ENCODE data around the gene ATP2B2. TPM values are rescaled to one million over a fixed set of nuclear protein-coding genes. Genes with fewer than 3 reads are reported as not detected.
A peak's percentile ranks its signal among the peaks of the same experiment; 100 is the strongest.

The ATP2B2 gene
- polyA plus RNA-seq, 3 donors, result not detected

DNA sequence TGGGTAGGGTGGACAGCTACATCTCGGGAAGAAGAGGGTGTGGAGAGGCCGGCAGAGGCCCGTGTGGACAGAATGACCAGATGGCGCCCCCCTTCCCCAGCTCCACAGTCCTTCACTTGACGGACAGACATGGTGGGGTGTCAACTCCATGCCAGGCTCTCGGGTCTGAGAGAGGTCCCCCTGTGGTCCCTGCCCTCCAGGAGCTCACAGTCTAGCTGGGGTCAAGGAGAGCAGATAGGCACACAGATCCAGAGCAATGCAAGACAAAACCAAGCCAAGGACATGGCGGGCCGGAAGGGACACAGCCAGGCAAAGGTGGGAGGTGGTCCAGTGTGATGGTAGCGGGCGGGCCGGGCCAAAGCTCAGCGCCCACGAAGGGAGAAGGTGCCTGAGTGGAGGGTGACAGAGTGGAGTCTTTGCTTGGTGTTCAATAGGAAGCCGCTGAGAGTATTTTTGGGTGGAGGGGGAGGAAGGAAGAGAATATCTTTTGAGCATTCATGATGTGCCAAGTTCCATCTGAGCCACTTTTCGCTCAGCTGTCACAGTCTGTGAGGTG is 112.4 kb downstream of the ATP2B2 start:
- intact Hi-C loops (cut with micrococcal nuclease), result no loop called here
- H3K27ac ChIP-seq (ENCODE audit: low read depth in 1 of 2, low read length in 2 of 2), result no peak overlapping the region
- TF ChIP-seq, protein P1, sequence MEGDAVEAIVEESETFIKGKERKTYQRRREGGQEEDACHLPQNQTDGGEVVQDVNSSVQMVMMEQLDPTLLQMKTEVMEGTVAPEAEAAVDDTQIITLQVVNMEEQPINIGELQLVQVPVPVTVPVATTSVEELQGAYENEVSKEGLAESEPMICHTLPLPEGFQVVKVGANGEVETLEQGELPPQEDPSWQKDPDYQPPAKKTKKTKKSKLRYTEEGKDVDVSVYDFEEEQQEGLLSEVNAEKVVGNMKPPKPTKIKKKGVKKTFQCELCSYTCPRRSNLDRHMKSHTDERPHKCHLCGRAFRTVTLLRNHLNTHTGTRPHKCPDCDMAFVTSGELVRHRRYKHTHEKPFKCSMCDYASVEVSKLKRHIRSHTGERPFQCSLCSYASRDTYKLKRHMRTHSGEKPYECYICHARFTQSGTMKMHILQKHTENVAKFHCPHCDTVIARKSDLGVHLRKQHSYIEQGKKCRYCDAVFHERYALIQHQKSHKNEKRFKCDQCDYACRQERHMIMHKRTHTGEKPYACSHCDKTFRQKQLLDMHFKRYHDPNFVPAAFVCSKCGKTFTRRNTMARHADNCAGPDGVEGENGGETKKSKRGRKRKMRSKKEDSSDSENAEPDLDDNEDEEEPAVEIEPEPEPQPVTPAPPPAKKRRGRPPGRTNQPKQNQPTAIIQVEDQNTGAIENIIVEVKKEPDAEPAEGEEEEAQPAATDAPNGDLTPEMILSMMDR (IDR thresholded peaks at IDR 0.05), result no peak
- H4K20me1 ChIP-seq (ENCODE audit: insufficient read depth, low read length), result no peaks in the 10 kb centered on the region
- H3K4me1 ChIP-seq (ENCODE audit: control insufficient read depth in 1 of 2, insufficient read depth in 2 of 2, low read length in 2 of 2), result peaks cover 13% of the 10 kb centered on the region in 2 donors
- no peak overlapping the region for H2AFZ ChIP-seq (ENCODE audit: insufficient read depth, low read depth, low read length, poor library complexity, severe bottlenecking)
- H3K79me2 ChIP-seq (ENCODE audit: insufficient read depth, low read length), result no peaks in the 10 kb centered on the region
- no peak for DNase-seq
- WGBS (ENCODE audit: insufficient coverage), result 97% methylated on average over 10 of the region's 15 CpGs
- H3K9me3 Mint-ChIP-seq, result peaks cover 0 to 8% (median 6%) of the 10 kb centered on the region in 7 donors
- H3K36me3 ChIP-seq (replicated peaks in 1 of 2; ENCODE audit: control insufficient read depth in 1 of 2, insufficient read depth in 2 of 2, low read length in 2 of 2), result no peaks in the 10 kb centered on the region
- H3K9ac ChIP-seq (ENCODE audit: insufficient read depth, low read length, poor library complexity, severe bottlenecking), result no peak overlapping the region
- H3K27me3 ChIP-seq (ENCODE audit: control insufficient read depth in 2 of 2, insufficient read depth in 2 of 2, low read length in 2 of 2), result no peaks in the 10 kb centered on the region
- H3K27me3 Mint-ChIP-seq (ENCODE audit: low read depth in 3 of 3), result peaks cover 1 to 12% (median 2%) of the 10 kb centered on the region in 3 donors
- H3K4me1 Mint-ChIP-seq, result peaks cover 20% of the 10 kb centered on the region
- H3K4me3 Mint-ChIP-seq, result no peak overlapping the region
- no peak overlapping the region for H3K4me3 ChIP-seq (replicated peaks in 1 of 3; ENCODE audit: low read depth in 2 of 3, low read length in 3 of 3)
- peaks cover 0 to 3% of the 10 kb centered on the region in 2 donors for H3K36me3 Mint-ChIP-seq
- no peak overlapping the region for H3K4me2 ChIP-seq (replicated peaks; ENCODE audit: extremely low read depth, low read length, poor library complexity, severe bottlenecking)
- H3K27ac Mint-ChIP-seq, result peak overlapping the region in 2 of 7 donors; percentile 44 to 50
- H3K9me3 ChIP-seq (replicated peaks in 1 of 2; ENCODE audit: control insufficient read depth in 1 of 2, insufficient read depth in 1 of 2, low read length in 2 of 2), result peaks cover 5% of the 10 kb centered on the region in 2 donors

DNA sequence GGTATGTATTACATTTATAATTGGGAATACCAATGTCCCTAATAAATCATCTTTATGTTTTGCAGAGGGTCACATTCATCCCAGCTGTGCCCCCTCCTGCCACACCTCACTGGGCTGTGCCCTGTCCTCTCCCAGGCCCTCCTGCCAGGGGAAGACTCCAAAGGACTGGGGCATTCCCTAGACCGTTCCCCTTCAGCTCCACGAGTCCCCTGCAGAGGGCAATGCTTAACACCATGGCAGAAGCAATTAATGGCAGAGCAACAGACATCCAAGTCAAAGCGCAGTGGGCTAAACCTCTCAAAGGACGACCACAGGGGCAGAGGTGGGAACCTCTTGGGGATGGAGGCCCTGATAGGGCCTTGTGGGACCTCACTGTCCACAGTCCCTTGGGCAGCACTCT is 113.1 kb downstream of the ATP2B2 start:
- Mint-ChIP-seq H3K27me3 (ENCODE audit: low read depth in 3 of 3) (peaks cover 2 to 11% (median 3%) of the 10 kb centered on the region in 3 donors), H3K4me1 (peaks cover 20% of the 10 kb centered on the region), H3K27ac (peak overlapping the region in 1 of 7 donors; percentile 73), H3K36me3 (peaks cover 0 to 3% of the 10 kb centered on the region in 2 donors), H3K4me3 (no peak overlapping the region), H3K9me3 (peaks cover 3 to 14% (median 13%) of the 10 kb centered on the region in 7 donors)
- Histone ChIP-seq H3K4me1 (ENCODE audit: control insufficient read depth in 1 of 2, insufficient read depth in 2 of 2, low read length in 2 of 2) (peaks cover 13% of the 10 kb centered on the region in 2 donors), H3K4me3 (replicated peaks in 1 of 3; ENCODE audit: low read depth in 2 of 3, low read length in 3 of 3) (no peak overlapping the region), H3K36me3 (replicated peaks in 1 of 2; ENCODE audit: control insufficient read depth in 1 of 2, insufficient read depth in 2 of 2, low read length in 2 of 2) (no peaks in the 10 kb centered on the region), H3K27ac (ENCODE audit: low read depth in 1 of 2, low read length in 2 of 2) (no peak overlapping the region), H3K9me3 (replicated peaks in 1 of 2; ENCODE audit: control insufficient read depth in 1 of 2, insufficient read depth in 1 of 2, low read length in 2 of 2) (peaks cover 8 to 11% of the 10 kb centered on the region in 2 donors), H2AFZ (ENCODE audit: insufficient read depth, low read depth, low read length, poor library complexity, severe bottlenecking) (no peak overlapping the region), H3K27me3 (ENCODE audit: control insufficient read depth in 2 of 2, insufficient read depth in 2 of 2, low read length in 2 of 2) (no peaks in the 10 kb centered on the region), H3K4me2 (replicated peaks; ENCODE audit: extremely low read depth, low read length, poor library complexity, severe bottlenecking) (no peak overlapping the region), H4K20me1 (ENCODE audit: insufficient read depth, low read length) (no peaks in the 10 kb centered on the region), H3K79me2 (ENCODE audit: insufficient read depth, low read length) (no peaks in the 10 kb centered on the region), H3K9ac (ENCODE audit: insufficient read depth, low read length, poor library complexity, severe bottlenecking) (no peak overlapping the region)
- TF ChIP-seq, protein P1 (IDR thresholded peaks at IDR 0.05), result no peak
- whole genome bisulfite sequencing (ENCODE audit: insufficient coverage), result 94% methylated on average over 4 of the region's 4 CpGs
- intact Hi-C loops (cut with micrococcal nuclease), result no loop called here
- no peak for DNase-seq
